GM18868 (cell line): ENCODE data around the gene SMG9.

Experiments
- ATAC-seq: cut with Tn5 transposase; IDR thresholded peaks from one replicate; pipeline ENCODE4 v1.9.1; 2021; ENCODE audit warnings: mild to moderate bottlenecking, moderate library complexity; ENCODE audit not compliant: unreplicated experiment

SMG9 gene, protein sequence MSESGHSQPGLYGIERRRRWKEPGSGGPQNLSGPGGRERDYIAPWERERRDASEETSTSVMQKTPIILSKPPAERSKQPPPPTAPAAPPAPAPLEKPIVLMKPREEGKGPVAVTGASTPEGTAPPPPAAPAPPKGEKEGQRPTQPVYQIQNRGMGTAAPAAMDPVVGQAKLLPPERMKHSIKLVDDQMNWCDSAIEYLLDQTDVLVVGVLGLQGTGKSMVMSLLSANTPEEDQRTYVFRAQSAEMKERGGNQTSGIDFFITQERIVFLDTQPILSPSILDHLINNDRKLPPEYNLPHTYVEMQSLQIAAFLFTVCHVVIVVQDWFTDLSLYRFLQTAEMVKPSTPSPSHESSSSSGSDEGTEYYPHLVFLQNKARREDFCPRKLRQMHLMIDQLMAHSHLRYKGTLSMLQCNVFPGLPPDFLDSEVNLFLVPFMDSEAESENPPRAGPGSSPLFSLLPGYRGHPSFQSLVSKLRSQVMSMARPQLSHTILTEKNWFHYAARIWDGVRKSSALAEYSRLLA

DNA sequence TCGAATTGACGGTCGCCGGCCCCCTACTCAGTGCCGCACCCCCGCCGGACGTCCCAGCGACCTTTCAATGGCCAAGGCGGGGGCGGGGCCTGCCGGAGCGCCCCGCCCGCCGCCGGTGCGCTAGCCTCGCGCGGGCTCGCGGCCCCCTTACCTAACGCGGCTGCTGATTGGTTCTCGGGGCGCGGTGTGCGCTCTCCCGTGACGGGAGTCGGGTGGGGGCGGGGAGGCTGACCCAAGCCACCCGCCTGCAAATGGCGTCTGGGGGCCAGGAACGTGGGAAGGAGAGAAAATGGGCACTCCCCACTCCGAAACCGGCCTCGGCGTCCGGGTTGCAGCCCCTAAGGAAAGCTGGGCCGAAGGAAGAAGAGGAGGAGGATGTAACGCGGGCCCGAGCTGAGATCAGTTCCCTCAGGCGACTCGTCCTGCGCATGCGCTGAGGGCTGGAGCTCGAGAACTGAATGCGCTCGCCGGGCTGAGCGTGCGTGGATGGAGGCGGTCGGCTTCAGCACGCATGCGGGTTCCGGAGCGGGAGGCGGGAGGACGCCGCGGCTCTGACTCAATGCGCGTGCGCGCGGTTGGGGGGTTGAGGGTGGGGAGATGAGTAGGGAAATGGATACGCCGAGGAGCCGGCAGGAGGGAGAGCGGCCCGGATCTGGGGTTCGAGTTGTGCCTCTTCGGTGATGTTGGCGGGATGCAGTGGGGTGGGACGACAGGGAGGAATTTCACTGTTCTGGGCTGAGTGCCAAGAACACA is at the start of gene SMG9:
TSS of gene SMG9 (minus strand) at position 460 of the 753 bp plus-strand sequence. CDS start 4,221 bp downstream, outside the sequence.
- peak; percentile 58 for ATAC-seq

DNA sequence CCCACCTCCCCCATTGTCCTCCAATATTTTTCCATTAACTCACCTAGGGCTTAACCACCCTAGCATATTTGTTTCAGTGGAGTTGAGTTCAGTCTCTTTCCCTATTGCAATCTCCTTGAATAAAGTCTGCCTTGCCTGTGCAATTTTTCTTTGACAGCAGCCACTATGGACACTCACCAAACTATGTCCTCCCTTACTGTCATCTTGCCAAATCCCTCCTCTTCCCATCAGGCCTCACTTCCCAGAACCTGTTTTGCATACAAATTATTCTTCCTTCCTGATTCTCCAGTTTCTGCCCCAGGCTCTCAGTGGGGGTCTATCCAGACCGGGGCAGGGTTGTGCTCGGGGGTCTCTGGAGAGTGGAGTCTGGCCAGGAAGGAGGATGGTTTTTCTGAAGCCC is 49.7 kb upstream of the SMG9 start:
- no peak for ATAC-seq

DNA sequence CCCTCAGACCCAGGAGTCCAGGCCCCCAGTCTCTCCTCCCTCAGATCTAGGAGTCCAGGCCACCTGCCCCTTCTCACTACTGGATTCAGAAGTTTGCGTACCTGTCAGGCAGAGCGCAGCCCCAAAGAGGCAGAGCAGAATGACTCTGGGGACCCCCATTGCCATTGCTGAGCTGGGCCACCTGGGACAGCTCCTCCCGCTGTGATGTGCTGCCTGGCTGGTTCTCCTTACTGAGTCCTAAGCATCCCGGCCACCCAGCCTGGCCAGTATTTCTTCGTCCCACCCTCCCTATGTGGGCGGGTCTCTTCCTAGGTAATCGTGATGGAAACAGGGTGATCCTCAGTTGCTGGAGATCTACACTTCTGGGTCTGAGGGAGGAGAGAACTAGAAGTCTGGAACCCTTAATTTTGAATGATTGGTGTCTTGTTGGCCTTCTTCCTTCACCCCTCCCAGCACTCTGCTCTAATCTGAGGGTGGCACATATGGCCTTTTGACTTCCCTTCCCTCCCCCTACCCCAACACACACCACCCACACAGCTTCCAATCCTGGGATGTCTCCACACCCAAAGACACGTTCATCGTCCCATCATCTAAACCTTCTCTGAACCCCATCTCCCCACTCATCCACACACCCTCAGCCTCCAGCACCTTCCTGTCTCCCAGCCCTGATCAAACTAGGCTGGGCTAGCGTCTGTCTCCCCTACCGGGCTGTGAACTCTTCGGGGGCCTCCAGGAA is 47.6 kb upstream of the SMG9 start, which contains the start of gene LYPD5:
TSS of gene LYPD5 (minus strand) at position 232 of the 736 bp plus-strand sequence. CDS start at position 165, 67 bp downstream.
- ATAC-seq: no peak

DNA sequence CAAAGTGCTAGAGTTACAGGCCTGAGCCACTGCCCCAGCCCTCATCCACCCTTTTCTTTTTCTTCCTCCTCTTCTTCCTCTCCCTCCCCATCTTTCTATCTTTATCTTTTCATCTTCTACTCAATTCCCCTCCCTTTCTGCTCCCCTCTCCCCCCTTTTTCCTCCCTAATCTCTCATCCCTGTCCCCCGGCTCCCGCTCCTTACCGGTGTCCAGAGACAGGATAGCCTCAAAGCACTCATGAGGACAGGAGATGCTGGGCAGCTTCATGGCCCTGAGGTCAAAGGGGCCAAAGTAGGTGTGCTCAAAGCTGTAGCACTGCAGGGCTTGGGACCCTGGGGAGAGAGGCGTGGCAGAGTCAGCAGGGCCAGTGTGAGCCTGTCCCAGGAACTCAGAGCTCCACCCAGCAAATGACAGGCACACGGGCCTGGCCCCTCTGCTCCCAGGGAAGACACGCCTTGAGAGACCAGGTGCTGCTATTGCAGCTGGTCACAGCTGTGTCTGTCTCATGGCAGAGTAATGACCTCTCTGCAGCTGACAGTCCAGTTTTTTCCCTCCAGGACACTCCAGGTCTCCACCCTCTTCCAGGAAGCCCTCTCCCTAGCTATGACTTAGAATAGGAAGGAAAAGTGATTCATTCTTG is 44.9 kb upstream of the SMG9 start:
- no peak for ATAC-seq

DNA sequence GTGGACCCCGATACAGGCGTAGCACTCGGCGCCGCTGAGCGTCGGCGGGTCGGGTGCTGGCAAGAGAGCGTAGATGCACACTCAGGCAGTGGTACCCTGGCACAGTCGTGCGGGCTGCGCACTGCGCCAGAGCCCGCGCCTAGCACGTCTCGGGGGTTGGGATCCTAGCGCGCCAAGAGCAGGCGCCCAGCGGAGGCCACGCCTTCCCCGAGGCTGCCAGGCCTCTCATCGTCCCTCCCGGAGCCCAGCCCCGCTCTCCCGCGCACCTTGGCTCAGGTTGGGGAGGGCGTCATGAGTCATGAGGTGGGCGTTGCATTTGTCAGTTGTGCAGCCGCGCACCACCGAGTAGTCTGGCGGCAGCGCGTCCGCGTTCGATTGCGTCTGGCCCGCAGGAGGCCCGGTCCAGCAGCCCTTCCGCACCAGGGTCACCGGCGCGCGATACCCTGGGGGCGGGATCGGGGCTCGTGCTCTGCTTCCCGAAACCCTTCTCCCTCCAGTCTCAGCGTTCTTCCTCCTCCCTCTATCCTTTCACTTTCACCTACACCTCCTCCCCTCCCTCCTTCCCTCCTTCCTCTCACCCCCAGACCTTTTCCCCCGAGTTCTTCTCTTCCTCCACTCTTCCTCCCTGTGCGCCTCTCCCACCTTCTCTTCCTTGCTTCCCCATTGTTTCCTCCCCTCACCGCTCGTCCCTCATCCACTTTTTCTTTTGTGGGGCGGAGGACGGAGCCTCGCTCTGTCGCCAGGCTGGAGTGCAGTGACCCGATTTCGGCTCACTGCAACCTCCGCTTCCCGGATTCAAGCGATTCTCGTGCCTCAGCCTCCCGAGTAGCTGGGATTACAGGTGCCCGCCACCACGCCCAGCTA is 44.0 kb upstream of the SMG9 start:
- no peak for ATAC-seq

DNA sequence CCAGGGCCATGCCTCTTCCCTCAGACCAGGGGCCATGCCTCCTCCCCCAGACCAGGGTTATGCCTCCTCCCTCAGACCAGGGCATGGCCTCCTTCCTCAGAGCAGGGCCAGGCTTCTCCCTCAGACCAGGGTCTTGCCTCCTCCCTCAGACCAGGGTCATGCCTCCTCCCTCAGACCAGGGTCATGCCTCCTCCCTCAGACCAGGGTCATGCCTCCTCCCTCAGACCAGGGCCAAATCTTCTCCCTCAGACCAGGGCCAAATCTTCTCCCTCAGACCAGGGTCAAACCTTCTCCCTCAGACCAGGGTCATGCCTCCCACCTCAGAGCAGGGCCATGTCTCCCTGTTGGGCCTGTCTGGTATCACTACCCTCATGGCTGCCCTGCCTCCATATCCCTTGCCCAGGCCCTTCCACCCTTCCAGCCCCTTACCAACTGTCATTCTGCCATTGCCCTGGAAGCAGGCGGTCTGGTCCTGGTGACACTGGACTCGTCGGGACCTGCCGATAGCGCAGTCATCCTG is 43.3 kb upstream of the SMG9 start:
- no peak for ATAC-seq

DNA sequence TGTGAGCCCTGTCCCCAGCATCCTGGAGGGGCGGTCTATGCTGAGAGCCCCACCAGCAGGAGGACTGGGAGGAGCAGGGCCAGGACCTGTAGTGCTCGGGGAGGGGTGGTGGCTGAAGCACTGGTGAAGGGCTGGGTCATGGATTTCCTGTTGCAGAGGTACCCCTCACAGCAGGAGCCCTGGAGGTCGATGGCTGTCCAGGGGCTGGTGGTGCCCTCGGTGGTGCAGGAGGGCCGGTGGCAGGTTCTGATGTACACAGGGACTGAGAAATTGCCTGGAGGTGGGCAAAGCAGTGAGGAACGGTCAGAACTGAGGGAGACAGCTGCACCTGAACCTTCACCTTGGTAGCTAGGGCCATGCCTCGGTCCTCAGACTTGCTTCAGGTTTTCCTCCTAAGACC is 42.8 kb upstream of the SMG9 start:
- ATAC-seq: no peak

DNA sequence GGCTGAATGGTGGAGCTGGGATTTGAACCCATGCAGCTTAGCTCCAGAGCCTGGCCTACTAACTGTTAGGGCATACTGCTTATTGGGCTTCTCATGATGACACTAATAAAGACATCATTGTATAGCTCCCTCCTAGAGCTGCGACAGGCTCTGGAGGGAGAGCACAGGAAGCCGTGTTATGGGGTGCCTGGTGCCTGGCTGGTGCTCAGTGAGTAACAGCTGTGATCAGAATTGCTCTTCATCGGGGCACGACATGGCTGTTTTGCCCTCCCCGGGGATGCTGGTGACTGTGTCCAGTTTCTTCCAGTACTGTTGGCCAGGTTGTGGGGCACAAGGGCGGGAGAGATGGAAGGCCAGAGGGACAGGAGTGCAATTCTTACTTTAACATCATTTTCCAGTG is 42.4 kb upstream of the SMG9 start:
- ATAC-seq: no peak

DNA sequence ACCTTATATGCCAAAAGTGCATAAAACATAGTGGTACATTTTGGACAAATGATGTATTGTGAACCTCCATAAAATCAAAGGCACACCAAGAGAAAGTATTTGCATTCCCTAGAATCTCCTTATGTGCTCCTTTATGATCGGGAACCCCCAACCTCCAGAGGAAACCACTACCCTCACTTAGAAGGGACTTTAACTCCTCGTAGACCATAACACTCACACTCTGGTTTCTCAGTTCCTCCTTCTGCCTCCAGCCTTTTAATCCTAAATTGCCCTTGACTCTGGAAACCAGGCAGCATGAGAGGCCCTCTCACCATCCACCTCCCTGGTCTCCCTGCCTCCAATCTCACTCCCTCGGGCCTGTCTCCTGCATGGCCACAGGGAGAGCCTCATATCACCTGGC is 35.8 kb upstream of the SMG9 start:
- ATAC-seq: no peak

DNA sequence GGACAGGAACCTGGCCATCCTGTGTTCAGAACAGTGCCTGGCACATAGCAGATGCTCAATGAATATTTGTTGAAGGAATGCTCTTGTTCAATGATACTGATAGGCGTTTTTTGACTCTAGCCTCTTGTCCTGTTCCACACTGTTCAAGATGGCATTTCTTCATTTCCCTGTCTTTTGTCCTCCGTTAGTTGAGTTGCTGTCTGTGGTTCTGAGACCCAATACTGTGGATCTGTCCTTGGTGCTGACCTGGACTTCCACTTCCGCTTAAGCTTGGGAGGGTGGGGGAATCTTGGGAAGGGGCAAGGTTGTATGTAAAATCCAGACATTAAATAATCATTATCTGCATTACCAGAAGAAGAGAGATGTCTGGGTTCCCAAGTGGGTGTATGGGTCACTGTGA is 34.3 kb upstream of the SMG9 start:
- ATAC-seq: no peak

DNA sequence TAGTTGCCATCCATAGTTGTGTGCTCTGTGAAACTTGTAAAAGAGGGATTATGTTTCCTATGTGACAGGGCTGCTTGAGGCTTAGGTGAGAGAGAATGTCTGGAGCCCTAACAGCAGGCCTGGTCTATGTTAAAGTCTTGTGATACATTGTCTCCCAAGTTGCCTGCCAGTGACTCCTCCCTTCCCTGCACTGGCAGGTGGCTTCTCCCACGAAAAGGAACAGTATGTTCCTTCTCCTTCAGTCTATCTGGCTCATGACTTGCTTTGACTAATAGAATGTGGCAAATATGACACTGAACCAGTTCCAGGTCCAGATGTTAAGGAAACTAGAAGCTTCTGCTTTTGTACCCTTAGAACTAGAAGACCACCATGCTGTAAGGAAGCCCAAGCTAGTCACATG is 31.9 kb upstream of the SMG9 start:
- ATAC-seq: no peak

DNA sequence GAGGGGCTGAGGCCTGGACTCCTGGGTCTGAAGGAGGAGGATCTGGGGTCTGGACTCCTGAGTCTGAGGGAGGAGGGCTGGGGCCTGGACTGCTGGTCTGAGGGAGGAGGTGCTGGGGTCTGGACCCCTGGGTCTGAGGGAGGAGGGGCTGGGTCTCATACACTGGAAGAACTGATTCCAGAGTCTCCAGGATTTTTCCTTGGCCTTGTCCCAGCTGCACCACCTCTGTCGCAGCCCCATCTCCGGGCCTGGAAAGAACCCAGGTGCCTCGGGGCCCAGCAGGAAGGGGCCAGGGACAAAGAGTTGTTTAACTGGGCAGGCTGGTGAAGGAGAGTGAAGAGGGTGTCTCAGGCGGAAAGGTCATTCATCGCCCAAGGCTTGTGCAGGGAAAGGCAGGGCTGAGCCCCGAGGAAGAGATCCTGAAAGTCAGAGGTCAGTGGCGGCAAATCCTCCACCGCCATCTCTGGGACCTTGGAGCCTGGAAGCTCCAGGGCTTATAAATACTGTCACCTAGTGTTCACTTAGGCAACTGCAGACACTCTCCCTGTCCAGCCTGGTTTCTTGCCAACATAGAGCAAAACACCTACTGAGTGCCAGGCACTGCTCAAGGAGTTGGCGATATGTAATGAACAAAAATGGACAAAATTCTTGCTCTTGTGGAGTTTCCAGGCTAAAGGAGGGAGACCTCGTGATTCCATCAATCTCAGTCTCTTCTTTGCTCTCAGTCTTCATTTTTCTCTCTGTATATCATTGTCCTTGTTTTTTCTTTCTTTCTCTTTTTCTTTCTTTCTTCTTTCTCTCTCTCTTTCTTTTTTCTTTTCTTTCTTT is 30.4 kb upstream of the SMG9 start:
- no peak for ATAC-seq

DNA sequence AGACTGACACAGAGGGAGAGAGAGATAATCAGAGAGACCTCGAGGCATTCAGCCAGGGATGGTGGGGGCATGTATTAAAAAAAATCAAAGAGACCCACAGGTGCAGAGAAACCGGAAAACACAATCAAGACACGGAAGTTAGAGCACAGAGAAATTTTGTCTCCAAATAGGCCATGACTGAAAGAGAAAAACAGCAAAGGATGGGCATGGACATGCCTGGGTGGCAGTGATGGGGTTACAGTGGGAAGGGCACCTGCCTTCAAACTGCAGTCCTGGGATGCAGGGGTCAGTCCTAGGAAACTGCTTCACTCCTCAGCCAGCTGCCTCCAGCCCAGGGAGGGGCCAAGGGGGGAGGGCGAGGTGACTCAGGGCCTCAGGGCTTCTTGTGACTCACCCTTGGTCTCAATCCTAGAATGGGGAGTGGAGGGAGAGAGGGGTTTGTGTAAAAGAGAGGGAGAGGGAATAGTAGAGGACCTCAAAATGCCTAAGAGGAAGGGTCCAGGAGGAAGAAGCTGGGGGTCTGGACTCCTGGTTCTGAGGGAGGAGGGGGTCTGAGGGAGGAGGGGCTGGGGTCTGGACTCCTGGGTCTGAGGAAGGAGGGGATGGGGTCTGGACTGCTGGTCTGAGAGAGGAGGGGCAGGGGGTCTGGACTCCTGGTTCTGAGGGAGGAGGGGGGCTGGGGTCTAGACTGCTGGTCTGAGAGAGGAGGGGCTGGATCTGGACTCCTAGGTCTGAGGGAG is 29.6 kb upstream of the SMG9 start:
- no peak for ATAC-seq

DNA sequence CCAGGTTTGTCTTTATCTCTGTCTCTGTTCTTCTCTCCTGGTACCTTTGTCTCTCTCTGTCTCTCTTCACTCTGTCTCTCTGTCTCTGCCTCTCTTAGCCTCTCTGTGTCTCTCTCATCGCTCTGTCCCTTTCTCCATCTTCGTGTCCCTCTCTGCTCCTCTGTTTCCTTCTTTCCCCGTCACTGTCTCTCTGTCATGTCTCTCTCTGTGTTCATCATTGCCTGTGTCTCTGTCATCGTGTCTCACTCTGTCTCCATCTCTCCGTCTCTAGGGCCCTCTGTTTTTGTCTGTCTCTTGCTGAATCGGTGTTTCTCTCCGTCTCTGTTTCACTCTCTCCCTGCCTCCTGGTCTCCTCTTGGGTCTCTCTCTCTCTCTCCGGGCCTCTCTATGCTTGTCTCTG is 28.9 kb upstream of the SMG9 start:
- ATAC-seq: no peak

DNA sequence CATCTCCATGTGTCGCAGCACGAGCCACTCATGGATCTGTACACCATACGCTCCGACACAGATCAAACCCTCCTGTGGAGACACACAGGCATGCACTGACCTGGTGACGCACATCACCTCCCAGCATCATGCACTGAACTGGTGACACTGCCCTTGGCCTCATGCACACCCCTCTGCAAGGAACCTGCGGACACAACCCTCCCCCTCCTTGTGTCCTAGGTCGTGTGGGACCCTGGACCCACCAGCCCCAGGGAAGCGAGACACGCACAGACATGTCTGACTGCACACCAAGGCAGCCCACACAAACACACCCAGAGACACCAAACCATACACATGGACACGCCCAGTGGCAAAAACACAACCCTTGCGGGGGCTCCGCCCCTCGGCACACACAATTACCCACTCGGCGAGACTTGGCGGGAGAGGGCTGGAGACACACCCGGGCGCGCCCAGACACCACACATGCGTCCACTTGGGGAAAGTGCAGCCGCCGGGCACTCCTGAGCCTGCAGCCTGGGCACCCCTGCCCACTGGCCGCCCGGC is 28.0 kb upstream of the SMG9 start:
- ATAC-seq: no peak

DNA sequence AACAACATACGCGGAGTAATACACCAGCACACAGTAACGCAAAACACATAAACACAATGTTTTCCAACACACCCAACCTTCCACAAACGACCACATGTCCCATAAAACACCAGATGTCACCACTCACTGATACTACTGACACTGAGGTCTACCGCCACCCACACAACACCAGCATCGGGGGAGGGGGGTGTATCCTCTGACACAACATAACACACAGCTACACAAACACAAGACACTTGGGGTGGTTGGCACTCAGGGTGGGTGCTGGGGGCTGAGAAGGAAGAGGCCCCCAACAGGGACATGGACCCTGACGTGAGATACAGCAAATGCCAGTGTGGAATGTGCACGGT is 27.5 kb upstream of the SMG9 start:
- no peak for ATAC-seq

DNA sequence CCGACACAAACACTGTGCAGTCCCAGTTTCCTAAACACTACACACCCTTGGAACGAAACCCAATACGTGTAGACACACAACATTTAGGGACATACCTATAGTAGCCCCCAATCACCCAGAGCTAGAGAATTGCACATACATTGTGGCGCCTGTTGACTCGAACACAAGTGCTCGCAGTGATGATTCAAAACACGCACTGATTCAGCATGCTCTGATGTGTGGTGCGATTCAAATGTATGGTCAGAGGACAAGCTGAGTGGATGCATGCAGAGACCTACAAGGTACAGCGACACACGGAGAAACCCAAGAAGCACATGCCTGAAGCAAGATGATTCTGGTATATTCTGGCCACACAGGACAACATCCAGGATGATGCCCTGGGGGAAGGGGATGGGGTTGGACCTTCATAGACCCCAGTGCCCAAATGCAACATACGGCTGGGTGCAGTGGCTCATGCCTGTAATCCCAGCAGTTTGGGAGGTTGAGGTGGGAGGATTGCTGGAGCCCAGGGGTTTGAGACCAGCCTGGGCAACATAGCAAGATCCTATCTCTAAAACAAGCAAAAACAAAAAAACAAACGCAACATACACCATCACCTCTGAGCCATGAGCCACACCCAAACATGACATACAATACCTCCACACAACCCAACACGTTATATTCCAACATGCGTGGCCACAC is 27.0 kb upstream of the SMG9 start:
- ATAC-seq: no peak
